ENCODE measurements around the gene WRNIP1.
A peak's percentile ranks its signal among the peaks of the same experiment; 100 is the strongest.

The WRNIP1 gene

GRCh38 chr6:2764610-2765165 is 505 bp upstream of the WRNIP1 start:
- peak; percentile 93 for ATAC-seq
- TF ChIP-seq ZFP3 (CRISPR knock-in tag; IDR thresholded peaks at IDR 0.05) (no peak), OSR1 (CRISPR knock-in tag; IDR thresholded peaks at IDR 0.05) (no peak), PPARA (CRISPR knock-in tag; IDR thresholded peaks at IDR 0.05; ENCODE audit: borderline replicate concordance) (no peak), ESRRG (CRISPR knock-in tag; IDR thresholded peaks at IDR 0.05) (no peak), ZNF565 (CRISPR knock-in tag; conservative IDR thresholded peaks at IDR 0.05; ENCODE audit: low read depth) (no peak), GLIS3 (CRISPR knock-in tag; IDR thresholded peaks at IDR 0.05) (no peak), SNAI2 (CRISPR knock-in tag; IDR thresholded peaks at IDR 0.05) (no peak), CSDC2 (CRISPR knock-in tag; IDR thresholded peaks at IDR 0.05) (no peak; the same call in 1 of the 2 replicates), RARB (CRISPR knock-in tag; IDR thresholded peaks at IDR 0.05) (no peak), ZFP30 (CRISPR knock-in tag; IDR thresholded peaks at IDR 0.05) (no peak), ZNF8 (CRISPR knock-in tag; IDR thresholded peaks at IDR 0.05) (no peak)
- TF ChIP-seq, protein P1, sequence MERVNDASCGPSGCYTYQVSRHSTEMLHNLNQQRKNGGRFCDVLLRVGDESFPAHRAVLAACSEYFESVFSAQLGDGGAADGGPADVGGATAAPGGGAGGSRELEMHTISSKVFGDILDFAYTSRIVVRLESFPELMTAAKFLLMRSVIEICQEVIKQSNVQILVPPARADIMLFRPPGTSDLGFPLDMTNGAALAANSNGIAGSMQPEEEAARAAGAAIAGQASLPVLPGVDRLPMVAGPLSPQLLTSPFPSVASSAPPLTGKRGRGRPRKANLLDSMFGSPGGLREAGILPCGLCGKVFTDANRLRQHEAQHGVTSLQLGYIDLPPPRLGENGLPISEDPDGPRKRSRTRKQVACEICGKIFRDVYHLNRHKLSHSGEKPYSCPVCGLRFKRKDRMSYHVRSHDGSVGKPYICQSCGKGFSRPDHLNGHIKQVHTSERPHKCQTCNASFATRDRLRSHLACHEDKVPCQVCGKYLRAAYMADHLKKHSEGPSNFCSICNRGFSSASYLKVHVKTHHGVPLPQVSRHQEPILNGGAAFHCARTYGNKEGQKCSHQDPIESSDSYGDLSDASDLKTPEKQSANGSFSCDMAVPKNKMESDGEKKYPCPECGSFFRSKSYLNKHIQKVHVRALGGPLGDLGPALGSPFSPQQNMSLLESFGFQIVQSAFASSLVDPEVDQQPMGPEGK (CRISPR knock-in tag; IDR thresholded peaks at IDR 0.05; ENCODE audit: borderline replicate concordance) = no peak
- TF ChIP-seq, protein P2, sequence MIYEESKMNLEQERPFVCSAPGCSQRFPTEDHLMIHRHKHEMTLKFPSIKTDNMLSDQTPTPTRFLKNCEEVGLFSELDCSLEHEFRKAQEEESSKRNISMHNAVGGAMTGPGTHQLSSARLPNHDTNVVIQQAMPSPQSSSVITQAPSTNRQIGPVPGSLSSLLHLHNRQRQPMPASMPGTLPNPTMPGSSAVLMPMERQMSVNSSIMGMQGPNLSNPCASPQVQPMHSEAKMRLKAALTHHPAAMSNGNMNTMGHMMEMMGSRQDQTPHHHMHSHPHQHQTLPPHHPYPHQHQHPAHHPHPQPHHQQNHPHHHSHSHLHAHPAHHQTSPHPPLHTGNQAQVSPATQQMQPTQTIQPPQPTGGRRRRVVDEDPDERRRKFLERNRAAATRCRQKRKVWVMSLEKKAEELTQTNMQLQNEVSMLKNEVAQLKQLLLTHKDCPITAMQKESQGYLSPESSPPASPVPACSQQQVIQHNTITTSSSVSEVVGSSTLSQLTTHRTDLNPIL (CRISPR knock-in tag; IDR thresholded peaks at IDR 0.05; ENCODE audit: low read depth) = no peak
- TF ChIP-seq, protein P3, sequence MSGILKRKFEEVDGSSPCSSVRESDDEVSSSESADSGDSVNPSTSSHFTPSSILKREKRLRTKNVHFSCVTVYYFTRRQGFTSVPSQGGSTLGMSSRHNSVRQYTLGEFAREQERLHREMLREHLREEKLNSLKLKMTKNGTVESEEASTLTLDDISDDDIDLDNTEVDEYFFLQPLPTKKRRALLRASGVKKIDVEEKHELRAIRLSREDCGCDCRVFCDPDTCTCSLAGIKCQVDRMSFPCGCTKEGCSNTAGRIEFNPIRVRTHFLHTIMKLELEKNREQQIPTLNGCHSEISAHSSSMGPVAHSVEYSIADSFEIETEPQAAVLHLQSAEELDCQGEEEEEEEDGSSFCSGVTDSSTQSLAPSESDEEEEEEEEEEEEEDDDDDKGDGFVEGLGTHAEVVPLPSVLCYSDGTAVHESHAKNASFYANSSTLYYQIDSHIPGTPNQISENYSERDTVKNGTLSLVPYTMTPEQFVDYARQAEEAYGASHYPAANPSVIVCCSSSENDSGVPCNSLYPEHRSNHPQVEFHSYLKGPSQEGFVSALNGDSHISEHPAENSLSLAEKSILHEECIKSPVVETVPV (CRISPR knock-in tag; IDR thresholded peaks at IDR 0.05) = no peak

- no peak for TF ChIP-seq GLIS3 (CRISPR knock-in tag; IDR thresholded peaks at IDR 0.05)
- no peak for TF ChIP-seq ESRRG (CRISPR knock-in tag; IDR thresholded peaks at IDR 0.05)
- no peak for TF ChIP-seq TOX (CRISPR knock-in tag; IDR thresholded peaks at IDR 0.05; ENCODE audit: borderline replicate concordance)
- TF ChIP-seq, protein P4, sequence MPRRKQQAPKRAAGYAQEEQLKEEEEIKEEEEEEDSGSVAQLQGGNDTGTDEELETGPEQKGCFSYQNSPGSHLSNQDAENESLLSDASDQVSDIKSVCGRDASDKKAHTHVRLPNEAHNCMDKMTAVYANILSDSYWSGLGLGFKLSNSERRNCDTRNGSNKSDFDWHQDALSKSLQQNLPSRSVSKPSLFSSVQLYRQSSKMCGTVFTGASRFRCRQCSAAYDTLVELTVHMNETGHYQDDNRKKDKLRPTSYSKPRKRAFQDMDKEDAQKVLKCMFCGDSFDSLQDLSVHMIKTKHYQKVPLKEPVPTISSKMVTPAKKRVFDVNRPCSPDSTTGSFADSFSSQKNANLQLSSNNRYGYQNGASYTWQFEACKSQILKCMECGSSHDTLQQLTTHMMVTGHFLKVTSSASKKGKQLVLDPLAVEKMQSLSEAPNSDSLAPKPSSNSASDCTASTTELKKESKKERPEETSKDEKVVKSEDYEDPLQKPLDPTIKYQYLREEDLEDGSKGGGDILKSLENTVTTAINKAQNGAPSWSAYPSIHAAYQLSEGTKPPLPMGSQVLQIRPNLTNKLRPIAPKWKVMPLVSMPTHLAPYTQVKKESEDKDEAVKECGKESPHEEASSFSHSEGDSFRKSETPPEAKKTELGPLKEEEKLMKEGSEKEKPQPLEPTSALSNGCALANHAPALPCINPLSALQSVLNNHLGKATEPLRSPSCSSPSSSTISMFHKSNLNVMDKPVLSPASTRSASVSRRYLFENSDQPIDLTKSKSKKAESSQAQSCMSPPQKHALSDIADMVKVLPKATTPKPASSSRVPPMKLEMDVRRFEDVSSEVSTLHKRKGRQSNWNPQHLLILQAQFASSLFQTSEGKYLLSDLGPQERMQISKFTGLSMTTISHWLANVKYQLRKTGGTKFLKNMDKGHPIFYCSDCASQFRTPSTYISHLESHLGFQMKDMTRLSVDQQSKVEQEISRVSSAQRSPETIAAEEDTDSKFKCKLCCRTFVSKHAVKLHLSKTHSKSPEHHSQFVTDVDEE (CRISPR knock-in tag; IDR thresholded peaks at IDR 0.05) = 0 out of 2 replicates have a peak, but pooled peaks have one; percentile 16
- no peak for TF ChIP-seq ZNF8 (CRISPR knock-in tag; IDR thresholded peaks at IDR 0.05)
- no peak for TF ChIP-seq ZFP30 (CRISPR knock-in tag; IDR thresholded peaks at IDR 0.05)
- peak; percentile 10 for ATAC-seq
Observed at GRCh38 chr6:2765896-2766766, 938 bp downstream of the WRNIP1 start.

DNA sequence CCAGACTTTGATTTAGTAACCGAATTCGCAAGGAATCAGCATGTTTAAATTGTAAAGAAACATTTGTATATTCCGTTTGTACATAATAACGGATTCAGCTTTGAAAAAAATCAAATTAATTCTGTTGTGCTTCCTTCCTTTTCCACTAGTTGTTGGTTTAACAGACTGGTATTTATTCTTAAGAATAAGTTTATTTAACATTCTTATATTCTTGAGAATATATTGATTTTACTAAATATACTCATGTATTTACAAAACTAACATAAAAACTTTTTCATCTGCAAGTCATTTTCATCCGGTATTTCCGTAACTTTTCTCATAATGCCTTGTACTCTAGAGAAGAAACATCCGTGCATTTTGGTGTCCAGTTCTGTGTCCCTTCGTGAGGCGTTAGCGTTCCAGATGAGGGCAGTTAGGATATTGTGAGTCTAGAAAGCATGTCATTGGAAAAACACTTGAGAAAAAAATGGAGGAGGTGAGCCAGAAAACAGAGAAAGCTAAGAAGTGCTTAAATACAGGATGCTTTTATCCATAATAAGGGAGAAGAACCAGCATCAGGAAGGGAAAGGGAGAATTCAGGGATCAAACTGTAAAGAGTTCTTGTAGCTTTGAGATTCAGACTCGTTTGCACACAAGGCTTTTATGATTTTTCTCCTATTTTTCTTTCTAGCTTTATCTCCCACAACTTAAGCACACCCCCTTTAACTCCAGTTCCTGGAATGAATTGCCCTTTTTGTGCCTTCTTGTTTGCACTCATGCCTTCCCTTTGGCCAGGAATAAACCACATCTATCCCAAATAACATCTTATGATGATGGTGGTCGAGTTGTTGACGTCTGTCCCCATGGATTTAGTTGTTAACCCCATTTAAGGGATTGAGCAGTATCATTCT is 1.8 kb downstream of the WRNIP1 start:
- no peak for ATAC-seq
- TF ChIP-seq, protein P1 (CRISPR knock-in tag; IDR thresholded peaks at IDR 0.05; ENCODE audit: borderline replicate concordance) = no peak
- no peak for TF ChIP-seq OSR1 (CRISPR knock-in tag; IDR thresholded peaks at IDR 0.05)
- TF ChIP-seq ARNTL (CRISPR knock-in tag; IDR thresholded peaks at IDR 0.05; ENCODE audit: borderline replicate concordance, low read depth) = no peak
- no peak for TF ChIP-seq ESRRG (CRISPR knock-in tag; IDR thresholded peaks at IDR 0.05)
- TF ChIP-seq ISL1 (CRISPR knock-in tag; IDR thresholded peaks at IDR 0.05) = no peak
- TF ChIP-seq ZC3H10 (CRISPR knock-in tag; IDR thresholded peaks at IDR 0.05) = no peak
- no peak for TF ChIP-seq ZNF70 (CRISPR knock-in tag; IDR thresholded peaks at IDR 0.05)
- TF ChIP-seq SNAI2 (CRISPR knock-in tag; IDR thresholded peaks at IDR 0.05) = no peak
- TF ChIP-seq ZNF565 (CRISPR knock-in tag; conservative IDR thresholded peaks at IDR 0.05; ENCODE audit: low read depth) = no peak
- TF ChIP-seq TCF4 (CRISPR knock-in tag; IDR thresholded peaks at IDR 0.05; ENCODE audit: borderline replicate concordance) = no peak
- TF ChIP-seq ZFP30 (CRISPR knock-in tag; IDR thresholded peaks at IDR 0.05) = no peak
- TF ChIP-seq TOX (CRISPR knock-in tag; IDR thresholded peaks at IDR 0.05; ENCODE audit: borderline replicate concordance) = no peak
- TF ChIP-seq ZNF8 (CRISPR knock-in tag; IDR thresholded peaks at IDR 0.05) = no peak
- TF ChIP-seq ZFP3 (CRISPR knock-in tag; IDR thresholded peaks at IDR 0.05) = no peak
- no peak for TF ChIP-seq POU6F1 (CRISPR knock-in tag; IDR thresholded peaks at IDR 0.05; ENCODE audit: borderline replicate concordance, low read depth)
